ENCODE results near the gene PARP14. TPM values are rescaled to one million over a fixed set of nuclear protein-coding genes. Genes with fewer than 3 reads are reported as not detected.

Gene PARP14
- total RNA-seq, 1 experiment from 2014 or later: 15.5 TPM

DNA sequence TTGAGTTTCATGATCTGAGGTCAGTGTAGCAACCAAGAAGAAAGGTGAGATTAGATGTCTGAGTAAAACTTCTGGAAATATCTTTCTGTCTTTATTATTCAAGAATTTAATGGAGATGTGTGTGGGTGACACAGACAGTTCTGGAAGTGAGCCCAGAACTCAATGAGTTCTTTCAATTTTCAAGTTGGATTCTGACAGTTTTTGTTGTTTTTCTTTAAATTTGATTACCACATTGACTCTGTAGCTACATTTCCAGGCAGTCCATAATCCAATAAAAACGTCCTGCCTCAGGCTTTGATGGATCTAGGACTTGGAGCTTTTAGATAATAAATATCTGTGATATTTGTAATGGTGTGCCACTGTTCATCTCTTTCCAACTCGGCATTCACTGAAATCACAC, 3.9 kb upstream of the PARP14 start:
- POLR2A ChIA-PET: interaction anchor here (0.9 to 1.2 kb wide), 3 partner anchors 34 to 260 kb away, joined by 3 to 5 read pairs (median 3); partner anchors contain the start of gene KPNA1
- no peak overlapping the region for H3K27ac Mint-ChIP-seq (ENCODE audit: low read depth, unreplicated experiment)
- peaks cover 16% of the 10 kb centered on the region for H3K4me1 Mint-ChIP-seq (ENCODE audit: insufficient read depth, unreplicated experiment)
- CTCF ChIA-PET: interaction anchor here (0.6 to 6.9 kb wide), 5 partner anchors 20 to 600 kb away, joined by 3 to 140 read pairs (median 3); no protein-coding TSS in a partner anchor
- H3K9me3 Mint-ChIP-seq (ENCODE audit: unreplicated experiment): no peaks in the 10 kb centered on the region
- H3K4me3 Mint-ChIP-seq (ENCODE audit: unreplicated experiment): no peak overlapping the region
- no TSS peak for BruUV-seq (replicated peaks)
- H3K36me3 Mint-ChIP-seq (ENCODE audit: insufficient read depth, unreplicated experiment): peaks cover 4% of the 10 kb centered on the region
- no peaks in the 10 kb centered on the region for H3K27me3 Mint-ChIP-seq (ENCODE audit: insufficient read depth, unreplicated experiment)
- intact Hi-C loops (cut with micrococcal nuclease): no loop called here
- TF ChIP-seq, protein P1, sequence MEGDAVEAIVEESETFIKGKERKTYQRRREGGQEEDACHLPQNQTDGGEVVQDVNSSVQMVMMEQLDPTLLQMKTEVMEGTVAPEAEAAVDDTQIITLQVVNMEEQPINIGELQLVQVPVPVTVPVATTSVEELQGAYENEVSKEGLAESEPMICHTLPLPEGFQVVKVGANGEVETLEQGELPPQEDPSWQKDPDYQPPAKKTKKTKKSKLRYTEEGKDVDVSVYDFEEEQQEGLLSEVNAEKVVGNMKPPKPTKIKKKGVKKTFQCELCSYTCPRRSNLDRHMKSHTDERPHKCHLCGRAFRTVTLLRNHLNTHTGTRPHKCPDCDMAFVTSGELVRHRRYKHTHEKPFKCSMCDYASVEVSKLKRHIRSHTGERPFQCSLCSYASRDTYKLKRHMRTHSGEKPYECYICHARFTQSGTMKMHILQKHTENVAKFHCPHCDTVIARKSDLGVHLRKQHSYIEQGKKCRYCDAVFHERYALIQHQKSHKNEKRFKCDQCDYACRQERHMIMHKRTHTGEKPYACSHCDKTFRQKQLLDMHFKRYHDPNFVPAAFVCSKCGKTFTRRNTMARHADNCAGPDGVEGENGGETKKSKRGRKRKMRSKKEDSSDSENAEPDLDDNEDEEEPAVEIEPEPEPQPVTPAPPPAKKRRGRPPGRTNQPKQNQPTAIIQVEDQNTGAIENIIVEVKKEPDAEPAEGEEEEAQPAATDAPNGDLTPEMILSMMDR (IDR thresholded peaks at IDR 0.05; ENCODE audit: unreplicated experiment): no peak
- DNase-seq (ENCODE audit: unreplicated experiment): peak; percentile 33

DNA sequence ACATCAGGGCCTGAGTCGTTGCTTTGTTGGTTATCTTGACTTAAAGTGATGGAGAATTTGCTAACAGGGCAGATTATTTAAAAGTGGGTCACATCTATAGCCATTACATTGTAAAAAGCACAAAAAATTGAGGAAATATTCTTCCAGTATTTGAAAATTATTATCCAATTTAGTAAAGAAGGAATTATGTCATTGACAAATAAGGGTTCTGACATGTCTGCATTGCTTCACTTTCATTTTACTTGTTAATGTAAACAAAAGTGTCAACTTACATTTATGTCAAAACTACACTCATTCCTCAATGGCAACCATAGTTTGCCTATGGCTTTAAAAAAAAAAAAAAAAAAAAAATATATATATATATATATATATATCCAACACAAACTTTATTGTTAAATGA, 3.4 kb upstream of the PARP14 start:
- no peaks in the 10 kb centered on the region for H3K27me3 Mint-ChIP-seq (ENCODE audit: insufficient read depth, unreplicated experiment)
- H3K36me3 Mint-ChIP-seq (ENCODE audit: insufficient read depth, unreplicated experiment): peaks cover 4% of the 10 kb centered on the region
- intact Hi-C loops (cut with micrococcal nuclease): no loop called here
- no TSS peak for BruUV-seq (replicated peaks)
- POLR2A ChIA-PET: interaction anchor here (1.2 kb wide), 1 partner anchor 260 kb away, joined by 5 read pairs; no protein-coding TSS in a partner anchor
- no peaks in the 10 kb centered on the region for H3K9me3 Mint-ChIP-seq (ENCODE audit: unreplicated experiment)
- no peak for DNase-seq (ENCODE audit: unreplicated experiment)
- H3K4me3 Mint-ChIP-seq (ENCODE audit: unreplicated experiment): no peak overlapping the region
- TF ChIP-seq, protein P1 (IDR thresholded peaks at IDR 0.05; ENCODE audit: unreplicated experiment): no peak
- no peak overlapping the region for H3K27ac Mint-ChIP-seq (ENCODE audit: low read depth, unreplicated experiment)
- peaks cover 16% of the 10 kb centered on the region for H3K4me1 Mint-ChIP-seq (ENCODE audit: insufficient read depth, unreplicated experiment)
- CTCF ChIA-PET: interaction anchor here (0.6 to 6.9 kb wide), 6 partner anchors 19 to 600 kb away, joined by 3 to 140 read pairs (median 20); partner anchors contain the start of genes DTX3L and PARP9

DNA sequence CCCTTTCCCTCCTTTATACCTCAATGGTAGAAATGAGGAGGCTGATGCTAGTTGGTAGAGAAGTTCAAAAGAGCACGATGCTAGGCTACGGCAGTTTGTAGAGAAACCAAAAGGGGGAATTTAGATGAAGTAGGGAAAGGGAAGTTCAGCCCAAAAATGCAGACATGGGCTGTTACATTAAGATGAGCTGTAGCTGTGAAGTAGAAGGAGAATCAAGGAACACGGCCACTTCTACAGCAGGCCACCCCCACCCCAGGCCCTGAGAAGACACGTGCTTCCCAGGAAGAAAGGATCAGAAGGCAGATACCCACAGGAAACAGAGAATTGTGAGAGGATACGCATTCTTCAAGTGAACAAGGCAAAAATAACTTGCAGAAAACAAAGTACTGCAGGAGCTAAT, 2.1 kb upstream of the PARP14 start:
- Mint-ChIP-seq H3K4me1 (ENCODE audit: insufficient read depth, unreplicated experiment) (peaks cover 16% of the 10 kb centered on the region), H3K9me3 (ENCODE audit: unreplicated experiment) (no peaks in the 10 kb centered on the region), H3K4me3 (ENCODE audit: unreplicated experiment) (no peak overlapping the region), H3K36me3 (ENCODE audit: insufficient read depth, unreplicated experiment) (peaks cover 4% of the 10 kb centered on the region), H3K27ac (ENCODE audit: low read depth, unreplicated experiment) (no peak overlapping the region), H3K27me3 (ENCODE audit: insufficient read depth, unreplicated experiment) (no peaks in the 10 kb centered on the region)
- BruUV-seq (replicated peaks): no TSS peak
- TF ChIP-seq, protein P1 (IDR thresholded peaks at IDR 0.05; ENCODE audit: unreplicated experiment): no peak
- CTCF ChIA-PET: interaction anchor here (0.6 to 6.9 kb wide), 36 partner anchors 10 to 325 kb away, joined by 3 to 140 read pairs (median 4); partner anchors contain the start of genes DTX3L and PARP9
- POLR2A ChIA-PET: interaction anchor here (0.7 to 3.5 kb wide), 14 partner anchors 59 to 294 kb away, joined by 3 to 30 read pairs (median 6); partner anchors contain the start of genes DTX3L, FAM162A, PARP9 and WDR5B
- DNase-seq (ENCODE audit: unreplicated experiment): no peak
- intact Hi-C loops (cut with micrococcal nuclease): no loop called here

DNA sequence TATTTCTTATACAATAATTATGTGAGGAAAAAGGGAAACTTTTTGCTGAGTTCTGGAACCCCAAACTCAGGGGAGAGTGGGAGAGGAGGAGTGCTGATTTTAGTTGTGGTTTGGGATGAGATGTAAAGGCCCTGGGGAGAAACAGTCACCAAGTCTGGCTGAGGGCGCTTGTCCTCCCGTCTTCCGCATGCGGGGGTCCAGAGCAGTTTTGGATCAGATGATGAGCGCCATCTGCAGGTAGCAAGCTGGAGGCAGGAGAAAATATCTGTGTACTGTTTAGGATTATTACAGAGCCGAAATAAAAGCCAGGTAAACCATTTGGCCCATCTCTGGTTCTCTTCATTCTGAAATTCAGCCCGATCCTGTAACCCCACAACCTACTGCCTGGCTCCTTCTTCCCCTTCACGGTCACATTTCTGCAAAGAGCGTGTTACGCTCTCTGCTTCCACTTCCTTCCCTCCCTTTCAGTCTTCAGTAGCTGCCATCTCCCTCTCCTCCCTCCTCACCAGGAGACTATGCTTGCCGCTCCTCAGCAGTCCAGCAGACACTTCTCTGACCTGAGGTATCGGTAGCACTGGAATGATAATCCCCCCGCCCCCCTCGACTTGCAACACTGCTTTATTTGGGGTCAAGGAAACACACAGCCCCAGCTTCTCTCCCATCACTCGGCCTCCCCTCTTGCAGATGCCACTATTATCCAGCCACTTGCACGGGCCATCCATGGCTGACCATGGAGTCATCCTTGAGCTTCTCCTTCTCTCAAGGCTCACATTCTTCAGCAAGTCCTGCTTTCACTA, 1.4 kb upstream of the PARP14 start:
- intact Hi-C loops (cut with micrococcal nuclease): loop anchor here (1.0 kb wide), 3 partner anchors 119 to 286 kb away; no protein-coding TSS in a partner anchor

More for the DNA sequence above, 1.4 kb upstream of the PARP14 start:
- DNase-seq (ENCODE audit: unreplicated experiment): peak; percentile 86
- Mint-ChIP-seq H3K9me3 (ENCODE audit: unreplicated experiment) (no peaks in the 10 kb centered on the region), H3K27ac (ENCODE audit: low read depth, unreplicated experiment) (peak overlapping the region; percentile 83), H3K36me3 (ENCODE audit: insufficient read depth, unreplicated experiment) (peaks cover 4% of the 10 kb centered on the region), H3K4me3 (ENCODE audit: unreplicated experiment) (peak overlapping the region; percentile 77), H3K4me1 (ENCODE audit: insufficient read depth, unreplicated experiment) (peaks cover 16% of the 10 kb centered on the region), H3K27me3 (ENCODE audit: insufficient read depth, unreplicated experiment) (no peaks in the 10 kb centered on the region)
- CTCF ChIA-PET: interaction anchor here (0.6 to 6.9 kb wide), 60 partner anchors 9 to 1048 kb away, joined by 3 to 140 read pairs (median 4); partner anchors contain the start of genes DTX3L and PARP9
- TF ChIP-seq, protein P1 (IDR thresholded peaks at IDR 0.05; ENCODE audit: unreplicated experiment): peak; percentile 77
- POLR2A ChIA-PET: interaction anchor here (0.6 to 3.5 kb wide), 30 partner anchors 10 to 930 kb away, joined by 3 to 30 read pairs (median 4); partner anchors contain the start of genes DTX3L, FAM162A, GOLGB1 and HSPBAP1
- no TSS peak for BruUV-seq (replicated peaks)

Measured in MCF 10A (cell line).